Upper lobe of left lung (tissue), 4 donors: Measurements from ENCODE around the gene CTRL.
A peak's percentile ranks its signal among the peaks of the same experiment; 100 is the strongest.

ENCODE experiments used
- CTCF ChIP-seq, 6 experiments: fragments of 450-650 bp in 4 of 6; fragments of 200-600 bp in 2 of 6; sonication (generic) in 2 of 6; IDR thresholded peaks; one replicate each; pipeline ENCODE4 v1.5.1; 2016 to 2019; ENCODE audit warnings: antibody characterized with exemption in 6 of 6
- POLR2A ChIP-seq, 4 donors: fragments of 450-650 bp; IDR thresholded peaks; one replicate each; pipeline ENCODE4 v1.5.1; 2016 to 2017; ENCODE audit warnings: antibody characterized with exemption in 4 of 4, mild to moderate bottlenecking in 2 of 4

GRCh38 chr16:67928561-67929364 lies 2.9 kb downstream of the CTRL start:
- TF ChIP-seq CTCF (IDR thresholded peaks at IDR 0.05) (peak; percentile 78 to 94 (median 88)), POLR2A (IDR thresholded peaks at IDR 0.05) (no peak)
